Thyroid gland (tissue), 4 donors: ENCODE measurements around the gene UCK1. TPM values are rescaled to one million over a fixed set of nuclear protein-coding genes. Genes with fewer than 3 reads are reported as not detected.

Source experiments
- DNase-seq, 2 donors: peaks; one replicate each; pipeline ENCODE4 v3.0.0-alpha.2; 2019
- H3K27ac ChIP-seq, 3 donors: fragments of 200-600 bp; sonication (generic); 1 replicate in 2 of 3; 2 replicates in 1 of 3; pipeline ENCODE4 v1.5.1; 2016 to 2019; ENCODE audit warnings: mild to moderate bottlenecking in 1 of 3, moderate library complexity in 1 of 3
- H3K27me3 ChIP-seq: fragments of 200-600 bp; sonication (generic); one replicate; pipeline ENCODE4 v1.5.1; 2019
- H3K36me3 ChIP-seq, 2 donors: fragments of 200-600 bp; sonication (generic); one replicate each; pipeline ENCODE4 v1.5.1; 2016 to 2019
- H3K4me1 ChIP-seq, 2 donors: fragments of 200-600 bp; sonication (generic); one replicate each; pipeline ENCODE4 v1.5.1; 2017 to 2019
- H3K4me3 ChIP-seq, 3 donors: fragments of 200-600 bp; sonication (generic); replicated peaks in 1 of 3; 1 replicate in 2 of 3; 2 replicates in 1 of 3; pipeline ENCODE4 v1.5.1; 2016; ENCODE audit warnings: mild to moderate bottlenecking in 1 of 3
- H3K9me3 ChIP-seq: fragments of 200-600 bp; sonication (generic); one replicate; pipeline ENCODE4 v1.5.1; 2017
- CTCF ChIP-seq, 6 experiments: fragments of 200-600 bp in 3 of 6; fragments of 450-650 bp in 3 of 6; sonication (generic) in 3 of 6; IDR thresholded peaks; one replicate each; pipeline ENCODE4 v1.5.1; 2016 to 2019; ENCODE audit warnings: antibody characterized with exemption in 6 of 6, mild to moderate bottlenecking in 2 of 6, inconsistent platforms in 1 of 6, moderate library complexity in 1 of 6
- POLR2A ChIP-seq, 2 donors: fragments of 450-650 bp; IDR thresholded peaks; one replicate each; pipeline ENCODE4 v1.6.1; 2017; ENCODE audit warnings: antibody characterized with exemption in 2 of 2, mild to moderate bottlenecking in 2 of 2, moderate library complexity in 1 of 2
- WGBS, 2 donors: methylation state at CpG; one replicate each; pipeline ENCODE4 v1.1.5; 2017; 5-methylcytosine and 5-hydroxymethylcytosine counted together
- intact Hi-C: fragments of 100-400 bp; cut with DNase I; formaldehyde crosslinking; loops from one replicate; pipeline ENCODE4 v1.15.1; 2023
- total RNA-seq, 4 donors: library from RNA; depleted of rRNA; stranded (reverse); fragments of >200 nt; gene quantifications; one replicate each; pipeline ENCODE4 v1.2.3, GENCODE V29; 2016

The UCK1 gene
- total RNA-seq, 4 donors from 2014 or later: 39.3 to 57.0 (median 49.3) TPM

GRCh38 chr9:131567910-131568309, 36.8 kb upstream of the UCK1 start:
- DNase-seq: no peak
- 92 to 93% methylated on average over 6 to 8 of the region's 8 CpGs for WGBS, 2 donors
- TF ChIP-seq POLR2A (IDR thresholded peaks at IDR 0.05) (no peak), CTCF (IDR thresholded peaks at IDR 0.05) (no peak)
- no peaks in the 10 kb centered on the region for H3K9me3 ChIP-seq
- intact Hi-C loops: no loop called here
- no peak overlapping the region for H3K27ac ChIP-seq
- H3K36me3 ChIP-seq: peaks cover 0 to 5% of the 10 kb centered on the region in 2 donors
- H3K4me3 ChIP-seq: no peak overlapping the region
- H3K27me3 ChIP-seq: no peaks in the 10 kb centered on the region
- no peaks in the 10 kb centered on the region for H3K4me1 ChIP-seq

- intact Hi-C loops: no loop called here
- H3K27me3 ChIP-seq: no peaks in the 10 kb centered on the region
- H3K4me3 ChIP-seq: no peak overlapping the region
- no peaks in the 10 kb centered on the region for H3K36me3 ChIP-seq
- no peaks in the 10 kb centered on the region for H3K4me1 ChIP-seq
- no peak overlapping the region for H3K27ac ChIP-seq
- 95 to 99% methylated on average over 3 of the region's 3 CpGs for WGBS, 2 donors
- no peak for TF ChIP-seq CTCF (IDR thresholded peaks at IDR 0.05)
- no peak for TF ChIP-seq POLR2A (IDR thresholded peaks at IDR 0.05)
- no peak for DNase-seq
- no peaks in the 10 kb centered on the region for H3K9me3 ChIP-seq
These were observed 35.1 kb upstream of the UCK1 start for GRCh38 chr9:131566158-131566557.

DNA sequence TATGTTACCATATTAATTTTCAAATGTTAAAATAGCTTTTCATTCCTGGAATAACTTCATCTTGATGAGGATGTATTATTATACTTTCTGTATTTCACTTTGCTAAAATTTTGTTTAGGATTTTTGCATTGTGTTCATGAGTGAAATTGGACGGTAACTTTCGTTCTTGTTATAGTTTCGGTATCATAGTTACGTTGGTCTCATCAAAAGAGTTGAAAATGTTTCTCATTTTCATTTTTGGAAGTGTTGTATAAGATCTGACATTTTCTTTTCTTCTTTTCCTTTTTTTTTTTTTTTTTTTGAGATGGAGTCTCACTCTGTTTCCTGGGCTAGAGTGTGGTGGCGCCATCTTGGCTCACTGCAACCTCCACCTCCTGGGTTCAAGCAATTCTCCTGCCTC, 34.3 kb upstream of the UCK1 start:
- no peak overlapping the region for H3K27ac ChIP-seq
- no peak overlapping the region for H3K4me3 ChIP-seq
- H3K27me3 ChIP-seq: no peaks in the 10 kb centered on the region
- no peaks in the 10 kb centered on the region for H3K36me3 ChIP-seq
- intact Hi-C loops: no loop called here
- TF ChIP-seq CTCF (IDR thresholded peaks at IDR 0.05) (no peak), POLR2A (IDR thresholded peaks at IDR 0.05) (no peak)
- no peak for DNase-seq
- WGBS, 2 donors: 92 to 94% methylated on average over 5 of the region's 5 CpGs
- no peaks in the 10 kb centered on the region for H3K4me1 ChIP-seq
- no peaks in the 10 kb centered on the region for H3K9me3 ChIP-seq

DNA sequence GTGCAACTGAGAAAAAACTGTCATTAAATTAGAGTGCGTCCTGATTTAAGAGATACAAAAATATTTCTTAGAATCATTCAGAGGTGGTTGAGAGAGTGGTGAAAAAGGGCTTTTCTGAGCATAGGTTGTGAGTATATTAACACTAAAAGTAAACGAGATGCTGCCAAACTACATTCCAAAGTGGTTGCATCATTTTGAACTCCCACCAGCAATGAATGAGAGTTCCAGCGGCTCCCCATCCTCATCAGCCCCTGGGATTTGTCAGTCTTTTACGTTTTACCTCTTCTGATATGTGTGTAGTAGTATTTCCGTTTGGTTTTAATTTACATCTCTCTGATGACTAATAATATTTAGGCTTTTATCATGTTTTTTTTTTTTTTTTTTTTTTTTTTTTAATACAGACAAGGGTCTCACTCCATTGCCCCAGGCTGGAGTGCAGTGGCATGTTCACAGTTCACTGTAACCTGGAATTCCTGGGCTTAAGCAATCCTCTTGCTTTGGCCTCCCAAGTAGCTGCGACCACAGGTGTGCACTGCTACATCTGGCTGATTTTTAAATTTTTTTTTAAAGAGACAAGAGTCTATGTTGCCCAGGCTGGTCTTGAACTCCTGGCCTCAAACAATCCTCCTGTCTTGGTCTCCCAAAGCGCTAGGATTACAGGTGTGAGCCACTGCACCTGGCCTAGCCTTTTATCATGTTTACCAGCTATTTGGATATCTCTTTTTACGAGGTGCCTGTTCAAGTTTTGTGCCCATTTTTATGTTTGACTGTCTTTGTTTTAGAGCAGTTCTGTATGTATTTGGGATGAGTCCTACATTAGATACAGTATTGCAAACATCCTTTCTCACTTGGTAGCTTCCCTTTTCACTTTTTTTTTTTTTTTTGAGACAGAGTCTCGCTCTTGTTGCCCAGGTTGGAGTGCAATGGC, 31.2 kb upstream of the UCK1 start:
- DNase-seq: no peak
- TF ChIP-seq CTCF (IDR thresholded peaks at IDR 0.05) (no peak), POLR2A (IDR thresholded peaks at IDR 0.05) (no peak)
- Histone ChIP-seq H3K27me3 (no peaks in the 10 kb centered on the region), H3K36me3 (no peaks in the 10 kb centered on the region), H3K27ac (no peak overlapping the region), H3K9me3 (no peaks in the 10 kb centered on the region), H3K4me1 (no peaks in the 10 kb centered on the region), H3K4me3 (no peak overlapping the region)
- intact Hi-C loops: no loop called here
- 54 to 56% methylated on average over 9 of the region's 9 CpGs for WGBS, 2 donors

GRCh38 chr9:131559421-131560000, 28.4 kb upstream of the UCK1 start:
- Histone ChIP-seq H3K36me3 (no peaks in the 10 kb centered on the region), H3K9me3 (no peaks in the 10 kb centered on the region), H3K4me3 (no peak overlapping the region), H3K4me1 (no peaks in the 10 kb centered on the region), H3K27me3 (no peaks in the 10 kb centered on the region), H3K27ac (no peak overlapping the region)
- no peak for DNase-seq
- WGBS, 2 donors: 55 to 67% methylated on average over 1 of the region's 1 CpG
- intact Hi-C loops: no loop called here
- TF ChIP-seq POLR2A (IDR thresholded peaks at IDR 0.05) (no peak), CTCF (IDR thresholded peaks at IDR 0.05) (no peak)
